Neural cell (in vitro differentiated cells): ENCODE data around the gene ILF3. TPM values are rescaled to one million over a fixed set of nuclear protein-coding genes. Genes with fewer than 3 reads are reported as not detected.

Source experiments
- H2AFZ ChIP-seq: fragments of 200-600, 300-800 bp; sonication (generic), shearing (Covaris generic); 2 replicates; pipeline ENCODE4 v1.6.0; 2014; ENCODE audit warnings: low read depth, mild to moderate bottlenecking, antibody characterized with exemption, low read length, moderate library complexity
- H3F3A ChIP-seq: fragments of 200-600 bp; shearing (Covaris generic); 2 replicates; pipeline ENCODE4 v1.6.1; 2016; ENCODE audit warnings: mild to moderate bottlenecking, moderate library complexity, mixed read lengths, antibody characterized with exemption, low read length; ENCODE audit not compliant: insufficient read depth, poor library complexity, severe bottlenecking
- H3K27ac ChIP-seq: fragments of 200-600, 300-800 bp; sonication (generic), shearing (Covaris generic); 2 replicates; pipeline ENCODE4 v1.5.1; 2014; ENCODE audit warnings: mild to moderate bottlenecking, low read length, moderate library complexity
- H3K27me3 ChIP-seq: fragments of 300-800, 200-600 bp; sonication (generic), shearing (Covaris generic); 2 replicates; pipeline ENCODE4 v1.6.0; 2014; ENCODE audit warnings: mild to moderate bottlenecking, low read depth, low read length, moderate library complexity; ENCODE audit not compliant: insufficient read depth
- H3K36me3 ChIP-seq: fragments of 300-800, 200-600 bp; sonication (generic), shearing (Covaris generic); 2 replicates; pipeline ENCODE4 v1.5.1; 2014; ENCODE audit warnings: mild to moderate bottlenecking, antibody characterized with exemption, low read length, moderate library complexity; ENCODE audit not compliant: insufficient read depth
- H3K4me2 ChIP-seq: fragments of 300-800, 200-600 bp; sonication (generic), shearing (Covaris generic); 2 replicates; pipeline ENCODE4 v1.6.0; 2014; ENCODE audit warnings: mild to moderate bottlenecking, low read length
- H3K4me3 ChIP-seq: fragments of 300-800, 200-600 bp; sonication (generic), shearing (Covaris generic); 2 replicates; pipeline ENCODE4 v1.5.1; 2014; ENCODE audit warnings: mild to moderate bottlenecking, low read length, moderate library complexity
- H3K79me2 ChIP-seq: fragments of 200-600 bp; shearing (Covaris generic); replicated peaks from 2 replicates; pipeline ENCODE4 v1.6.0; 2014; ENCODE audit warnings: mild to moderate bottlenecking, low read length, moderate library complexity; ENCODE audit not compliant: insufficient read depth
- H3K9ac ChIP-seq: fragments of 300-800, 200-600 bp; sonication (generic), shearing (Covaris generic); 2 replicates; pipeline ENCODE4 v1.6.1; 2016; ENCODE audit warnings: mild to moderate bottlenecking, low read length, mixed read lengths
- H3K9me2 ChIP-seq: fragments of 200-600 bp; shearing (Covaris generic); 2 replicates; pipeline ENCODE4 v1.6.1; 2016; ENCODE audit warnings: mild to moderate bottlenecking, low read length, mixed read lengths; ENCODE audit not compliant: insufficient read depth
- H3K9me3 ChIP-seq: fragments of 200-600, 300-800 bp; sonication (generic), shearing (Covaris generic); 2 replicates; pipeline ENCODE4 v1.6.1; 2016; ENCODE audit warnings: mild to moderate bottlenecking, mixed run types, low read length, moderate library complexity, mixed read lengths
- H4K20me1 ChIP-seq: fragments of 200-600 bp; shearing (Covaris generic); 2 replicates; pipeline ENCODE4 v1.6.1; 2016; ENCODE audit warnings: mild to moderate bottlenecking, mixed run types; ENCODE audit not compliant: insufficient read depth
- EP300 ChIP-seq: fragments of 450-650 bp; conservative IDR thresholded peaks from 2 replicates; pipeline ENCODE4 v1.6.1; 2014; ENCODE audit warnings: antibody characterized with exemption, mild to moderate bottlenecking, moderate library complexity; ENCODE audit not compliant: poor library complexity, severe bottlenecking
- EZH2 ChIP-seq: fragments of 200-600, 300-800 bp; shearing (Covaris generic), sonication (generic); IDR thresholded peaks from 2 replicates; pipeline ENCODE4 v1.6.1; 2014; ENCODE audit warnings: antibody characterized with exemption, low read length, borderline replicate concordance, mild to moderate bottlenecking; ENCODE audit not compliant: insufficient read depth, poor library complexity, severe bottlenecking
- MXI1 ChIP-seq: fragments of 450-650 bp; conservative IDR thresholded peaks from 2 replicates; pipeline ENCODE4 v1.6.1; 2014; ENCODE audit warnings: antibody characterized with exemption, mild to moderate bottlenecking; ENCODE audit not compliant: poor library complexity, severe bottlenecking
- POLR2AphosphoS5 ChIP-seq: IDR thresholded peaks from 2 replicates; pipeline ENCODE4 v1.6.1; 2012
- RAD21 ChIP-seq: fragments of 450-650 bp; conservative IDR thresholded peaks from 2 replicates; pipeline ENCODE4 v1.6.1; 2014; ENCODE audit warnings: antibody characterized with exemption, mild to moderate bottlenecking, moderate library complexity
- SMC3 ChIP-seq: fragments of 450-650 bp; conservative IDR thresholded peaks from 2 replicates; pipeline ENCODE4 v1.6.1; 2014; ENCODE audit warnings: antibody characterized with exemption, mild to moderate bottlenecking, moderate library complexity; ENCODE audit not compliant: poor library complexity
- TAF1 ChIP-seq: IDR thresholded peaks from 2 replicates; pipeline ENCODE4 v1.6.1; 2012; ENCODE audit warnings: low read depth
- polyA plus RNA-seq: library from polyadenylated mRNA; depleted of rRNA; stranded (reverse); fragments of >200 nt; gene quantifications from 2 replicates; pipeline ENCODE4 v1.2.3, GENCODE V29; 2014
- TF ChIP-seq, protein P1 (sequence below): IDR thresholded peaks from 2 replicates; pipeline ENCODE4 v1.6.1; 2012; ENCODE audit warnings: borderline replicate concordance
- TF ChIP-seq, protein P2 (sequence below): fragments of 450-650 bp; IDR thresholded peaks from 2 replicates; pipeline ENCODE4 v1.5.1; 2014; ENCODE audit warnings: antibody characterized with exemption, mild to moderate bottlenecking, moderate library complexity; ENCODE audit not compliant: poor library complexity, severe bottlenecking

The ILF3 gene
- polyA plus RNA-seq, 1 donor from 2014 or later, result 464 TPM

DNA sequence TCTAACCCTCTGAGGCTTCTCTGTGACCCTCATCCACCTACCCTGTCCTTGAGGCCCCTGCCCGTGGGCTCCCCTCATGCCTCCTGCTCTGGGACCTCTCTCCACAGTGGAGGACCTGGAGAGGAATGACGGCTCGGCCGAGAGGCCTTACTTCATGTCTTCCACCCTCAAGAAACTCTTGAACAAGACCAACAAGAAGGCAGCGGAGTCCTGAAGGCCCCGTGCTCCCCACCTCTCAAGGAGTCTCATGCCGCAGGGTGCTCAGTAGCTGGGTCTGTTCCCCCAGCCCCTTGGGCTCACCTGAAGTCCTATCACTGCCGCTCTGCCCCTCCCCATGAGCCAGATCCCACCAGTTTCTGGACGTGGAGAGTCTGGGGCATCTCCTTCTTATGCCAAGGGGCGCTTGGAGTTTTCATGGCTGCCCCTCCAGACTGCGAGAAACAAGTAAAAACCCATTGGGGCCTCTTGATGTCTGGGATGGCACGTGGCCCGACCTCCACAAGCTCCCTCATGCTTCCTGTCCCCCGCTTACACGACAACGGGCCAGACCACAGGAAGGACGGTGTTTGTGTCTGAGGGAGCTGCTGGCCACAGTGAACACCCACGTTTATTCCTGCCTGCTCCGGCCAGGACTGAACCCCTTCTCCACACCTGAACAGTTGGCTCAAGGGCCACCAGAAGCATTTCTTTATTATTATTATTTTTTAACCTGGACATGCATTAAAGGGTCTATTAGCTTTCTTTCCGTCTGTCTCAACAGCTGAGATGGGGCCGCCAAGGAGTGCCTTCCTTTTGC, 10.8 kb upstream of the ILF3 start:
- Histone ChIP-seq H3K27me3 (no peaks in the 10 kb centered on the region), H3K9me2 (no peaks in the 10 kb centered on the region), H3F3A (no peaks in the 10 kb centered on the region), H2AFZ (no peak overlapping the region), H4K20me1 (no peaks in the 10 kb centered on the region), H3K27ac (no peak overlapping the region), H3K79me2 (no peaks in the 10 kb centered on the region), H3K9me3 (no peaks in the 10 kb centered on the region), H3K9ac (no peak overlapping the region), H3K4me3 (no peak overlapping the region), H3K4me2 (no peak overlapping the region), H3K36me3 (no peaks in the 10 kb centered on the region)
- TF ChIP-seq POLR2AphosphoS5 (no peak), EP300 (no peak), EZH2 (no peak), TAF1 (no peak), MXI1 (no peak), RAD21 (no peak), SMC3 (no peak)
- TF ChIP-seq, protein P1, sequence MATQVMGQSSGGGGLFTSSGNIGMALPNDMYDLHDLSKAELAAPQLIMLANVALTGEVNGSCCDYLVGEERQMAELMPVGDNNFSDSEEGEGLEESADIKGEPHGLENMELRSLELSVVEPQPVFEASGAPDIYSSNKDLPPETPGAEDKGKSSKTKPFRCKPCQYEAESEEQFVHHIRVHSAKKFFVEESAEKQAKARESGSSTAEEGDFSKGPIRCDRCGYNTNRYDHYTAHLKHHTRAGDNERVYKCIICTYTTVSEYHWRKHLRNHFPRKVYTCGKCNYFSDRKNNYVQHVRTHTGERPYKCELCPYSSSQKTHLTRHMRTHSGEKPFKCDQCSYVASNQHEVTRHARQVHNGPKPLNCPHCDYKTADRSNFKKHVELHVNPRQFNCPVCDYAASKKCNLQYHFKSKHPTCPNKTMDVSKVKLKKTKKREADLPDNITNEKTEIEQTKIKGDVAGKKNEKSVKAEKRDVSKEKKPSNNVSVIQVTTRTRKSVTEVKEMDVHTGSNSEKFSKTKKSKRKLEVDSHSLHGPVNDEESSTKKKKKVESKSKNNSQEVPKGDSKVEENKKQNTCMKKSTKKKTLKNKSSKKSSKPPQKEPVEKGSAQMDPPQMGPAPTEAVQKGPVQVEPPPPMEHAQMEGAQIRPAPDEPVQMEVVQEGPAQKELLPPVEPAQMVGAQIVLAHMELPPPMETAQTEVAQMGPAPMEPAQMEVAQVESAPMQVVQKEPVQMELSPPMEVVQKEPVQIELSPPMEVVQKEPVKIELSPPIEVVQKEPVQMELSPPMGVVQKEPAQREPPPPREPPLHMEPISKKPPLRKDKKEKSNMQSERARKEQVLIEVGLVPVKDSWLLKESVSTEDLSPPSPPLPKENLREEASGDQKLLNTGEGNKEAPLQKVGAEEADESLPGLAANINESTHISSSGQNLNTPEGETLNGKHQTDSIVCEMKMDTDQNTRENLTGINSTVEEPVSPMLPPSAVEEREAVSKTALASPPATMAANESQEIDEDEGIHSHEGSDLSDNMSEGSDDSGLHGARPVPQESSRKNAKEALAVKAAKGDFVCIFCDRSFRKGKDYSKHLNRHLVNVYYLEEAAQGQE, result no peak
- TF ChIP-seq, protein P2, sequence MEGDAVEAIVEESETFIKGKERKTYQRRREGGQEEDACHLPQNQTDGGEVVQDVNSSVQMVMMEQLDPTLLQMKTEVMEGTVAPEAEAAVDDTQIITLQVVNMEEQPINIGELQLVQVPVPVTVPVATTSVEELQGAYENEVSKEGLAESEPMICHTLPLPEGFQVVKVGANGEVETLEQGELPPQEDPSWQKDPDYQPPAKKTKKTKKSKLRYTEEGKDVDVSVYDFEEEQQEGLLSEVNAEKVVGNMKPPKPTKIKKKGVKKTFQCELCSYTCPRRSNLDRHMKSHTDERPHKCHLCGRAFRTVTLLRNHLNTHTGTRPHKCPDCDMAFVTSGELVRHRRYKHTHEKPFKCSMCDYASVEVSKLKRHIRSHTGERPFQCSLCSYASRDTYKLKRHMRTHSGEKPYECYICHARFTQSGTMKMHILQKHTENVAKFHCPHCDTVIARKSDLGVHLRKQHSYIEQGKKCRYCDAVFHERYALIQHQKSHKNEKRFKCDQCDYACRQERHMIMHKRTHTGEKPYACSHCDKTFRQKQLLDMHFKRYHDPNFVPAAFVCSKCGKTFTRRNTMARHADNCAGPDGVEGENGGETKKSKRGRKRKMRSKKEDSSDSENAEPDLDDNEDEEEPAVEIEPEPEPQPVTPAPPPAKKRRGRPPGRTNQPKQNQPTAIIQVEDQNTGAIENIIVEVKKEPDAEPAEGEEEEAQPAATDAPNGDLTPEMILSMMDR, result no peak

DNA sequence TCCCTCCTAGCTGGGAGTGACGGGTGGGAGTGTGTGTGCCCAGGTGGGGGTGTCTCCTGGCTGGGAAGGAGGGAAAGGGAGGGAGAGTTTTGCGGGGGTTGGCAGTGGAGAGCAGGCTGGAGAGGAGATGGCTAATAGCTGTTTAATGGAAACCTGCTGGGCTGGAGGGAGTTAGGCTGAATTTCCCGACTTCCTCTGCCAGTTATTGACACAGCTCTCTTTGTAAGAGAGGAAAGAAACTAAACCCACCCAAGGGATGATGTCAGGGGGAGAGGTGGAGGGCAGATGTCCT, 10.2 kb upstream of the ILF3 start:
- Histone ChIP-seq H3K36me3 (no peaks in the 10 kb centered on the region), H3K27ac (no peak overlapping the region), H3K4me2 (no peak overlapping the region), H3K9me3 (no peaks in the 10 kb centered on the region), H2AFZ (no peak overlapping the region), H4K20me1 (no peaks in the 10 kb centered on the region), H3F3A (no peaks in the 10 kb centered on the region), H3K9ac (no peak overlapping the region), H3K4me3 (no peak overlapping the region), H3K79me2 (no peaks in the 10 kb centered on the region), H3K27me3 (no peaks in the 10 kb centered on the region), H3K9me2 (no peaks in the 10 kb centered on the region)
- TF ChIP-seq MXI1 (no peak), SMC3 (no peak), TAF1 (no peak), POLR2AphosphoS5 (no peak), EZH2 (no peak), EP300 (no peak), RAD21 (no peak)
- TF ChIP-seq, protein P2, result no peak
- TF ChIP-seq, protein P1, result no peak
